ENCODE measurements around the gene ZNF148. TPM values are rescaled to one million over a fixed set of nuclear protein-coding genes. Genes with fewer than 3 reads are reported as not detected.

Gene ZNF148
- total RNA-seq, 4 donors from 2014 or later: 10.7 to 25.9 (median 16.9) TPM

DNA sequence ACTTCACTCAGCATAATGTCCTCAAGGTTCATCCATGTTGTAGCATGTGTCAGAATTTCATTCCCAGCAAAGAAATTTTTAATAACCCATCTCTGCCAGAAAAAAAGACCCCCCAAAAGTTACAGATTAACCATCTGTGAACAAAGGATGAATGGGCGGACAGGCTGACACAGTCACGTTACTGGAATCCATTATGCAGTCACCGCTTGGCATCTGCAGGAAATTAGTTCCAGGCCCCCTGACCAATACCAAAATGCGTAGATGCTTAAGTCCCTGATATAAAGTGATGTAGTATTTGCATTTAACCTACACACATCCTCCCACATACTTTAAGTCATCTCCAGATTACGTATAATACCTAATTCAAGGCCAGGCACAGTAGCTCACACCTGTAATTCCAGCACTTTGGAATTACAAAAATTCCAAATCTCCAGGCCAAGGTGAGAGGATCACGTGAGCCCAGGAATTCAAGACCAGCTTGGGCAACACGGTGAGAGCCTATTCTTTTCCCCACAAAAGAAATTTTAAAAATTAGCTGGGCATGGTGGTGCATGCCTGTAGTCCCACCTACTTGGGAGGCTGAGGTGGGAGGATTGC is 161.1 kb downstream of the ZNF148 start:
- Histone ChIP-seq H3K27ac (no peak overlapping the region), H3K4me1 (peaks cover 9 to 24% (median 9%) of the 10 kb centered on the region in 3 donors), H3K27me3 (peaks cover 0 to 41% (median 0%) of the 10 kb centered on the region in 4 donors), H3K36me3 (no peaks in the 10 kb centered on the region), H3K4me3 (no peak overlapping the region), H3K9me3 (no peaks in the 10 kb centered on the region)
- intact Hi-C loops (cut with DNase I): no loop called here
- TF ChIP-seq, protein P1, sequence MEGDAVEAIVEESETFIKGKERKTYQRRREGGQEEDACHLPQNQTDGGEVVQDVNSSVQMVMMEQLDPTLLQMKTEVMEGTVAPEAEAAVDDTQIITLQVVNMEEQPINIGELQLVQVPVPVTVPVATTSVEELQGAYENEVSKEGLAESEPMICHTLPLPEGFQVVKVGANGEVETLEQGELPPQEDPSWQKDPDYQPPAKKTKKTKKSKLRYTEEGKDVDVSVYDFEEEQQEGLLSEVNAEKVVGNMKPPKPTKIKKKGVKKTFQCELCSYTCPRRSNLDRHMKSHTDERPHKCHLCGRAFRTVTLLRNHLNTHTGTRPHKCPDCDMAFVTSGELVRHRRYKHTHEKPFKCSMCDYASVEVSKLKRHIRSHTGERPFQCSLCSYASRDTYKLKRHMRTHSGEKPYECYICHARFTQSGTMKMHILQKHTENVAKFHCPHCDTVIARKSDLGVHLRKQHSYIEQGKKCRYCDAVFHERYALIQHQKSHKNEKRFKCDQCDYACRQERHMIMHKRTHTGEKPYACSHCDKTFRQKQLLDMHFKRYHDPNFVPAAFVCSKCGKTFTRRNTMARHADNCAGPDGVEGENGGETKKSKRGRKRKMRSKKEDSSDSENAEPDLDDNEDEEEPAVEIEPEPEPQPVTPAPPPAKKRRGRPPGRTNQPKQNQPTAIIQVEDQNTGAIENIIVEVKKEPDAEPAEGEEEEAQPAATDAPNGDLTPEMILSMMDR (IDR thresholded peaks at IDR 0.05): no peak
- TF ChIP-seq POLR2A (IDR thresholded peaks at IDR 0.05): no peak
- WGBS, 2 donors: 72 to 76% methylated on average over 7 of the region's 7 CpGs
- no peak for DNase-seq

DNA sequence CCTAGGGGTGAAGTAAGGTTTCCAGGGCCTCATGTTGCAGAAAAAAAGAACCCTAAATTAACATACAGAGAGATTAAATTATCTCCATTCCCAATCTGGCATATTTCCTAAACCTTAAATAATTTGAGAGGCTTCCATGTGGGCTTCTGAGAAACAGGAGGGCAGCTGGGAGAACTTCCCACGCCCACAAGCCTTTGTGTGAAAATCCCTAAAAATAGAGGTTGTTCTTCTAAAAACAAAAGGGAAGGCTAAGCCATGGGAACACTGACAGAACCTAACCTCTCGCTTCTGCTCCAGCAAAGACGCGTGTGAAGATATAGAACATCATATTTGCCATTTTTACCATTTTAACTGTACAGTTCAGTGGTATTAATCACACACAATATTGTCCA is 161.8 kb downstream of the ZNF148 start:
- H3K27me3 ChIP-seq: peaks cover 0 to 41% (median 0%) of the 10 kb centered on the region in 4 donors
- intact Hi-C loops (cut with DNase I): no loop called here
- no peaks in the 10 kb centered on the region for H3K36me3 ChIP-seq
- TF ChIP-seq POLR2A (IDR thresholded peaks at IDR 0.05): no peak
- TF ChIP-seq, protein P1 (IDR thresholded peaks at IDR 0.05): no peak
- H3K27ac ChIP-seq: no peak overlapping the region
- H3K4me1 ChIP-seq: peaks cover 9 to 22% (median 9%) of the 10 kb centered on the region in 3 donors
- H3K9me3 ChIP-seq: no peaks in the 10 kb centered on the region
- H3K4me3 ChIP-seq: no peak overlapping the region
- no peak for DNase-seq
- WGBS, 2 donors: 76 to 88% methylated on average over 4 of the region's 4 CpGs

DNA sequence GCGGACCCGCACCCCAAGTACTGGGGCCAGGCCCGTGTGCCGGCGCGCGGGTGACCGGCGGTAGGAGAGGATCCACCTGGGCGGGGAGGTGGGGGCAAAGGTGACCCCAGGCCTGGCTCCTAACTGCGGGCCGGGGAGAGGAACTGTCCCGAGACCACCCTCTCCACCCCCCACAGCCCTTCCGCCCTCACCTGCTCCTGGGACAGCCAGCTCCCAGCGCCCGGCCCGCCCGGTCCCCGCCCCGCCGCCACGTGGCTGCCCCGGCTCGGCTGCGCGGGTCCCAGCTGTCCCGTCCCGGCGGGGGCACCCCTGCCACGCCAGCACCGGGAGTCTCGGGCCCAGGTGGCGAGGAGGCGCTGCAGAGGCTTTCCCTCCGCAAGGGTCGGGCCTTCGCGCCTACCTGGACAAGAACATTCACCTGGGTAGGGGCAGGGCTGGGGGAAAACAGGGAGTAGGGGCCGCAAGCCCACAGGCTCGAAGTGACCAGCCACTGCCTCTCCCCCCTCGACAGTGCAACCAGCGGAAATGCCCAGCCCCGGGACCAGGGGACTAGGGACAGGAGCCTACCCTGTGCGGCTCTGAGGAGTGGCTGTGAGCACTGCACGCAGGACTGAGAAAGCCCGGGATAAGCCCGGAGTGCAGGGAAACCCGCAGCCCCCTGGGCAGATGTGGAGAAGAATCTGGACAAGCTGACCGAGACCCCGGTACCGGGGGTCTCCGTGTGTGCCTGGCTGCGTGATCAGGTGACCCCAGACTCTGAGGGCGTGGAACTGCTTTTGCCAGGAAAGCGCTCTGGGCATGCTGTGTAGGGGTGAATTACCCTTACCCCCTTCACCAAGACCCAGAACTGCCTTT is 162.4 kb downstream of the ZNF148 start, which contains the start of gene SLC12A8:
Gene SLC12A8 (minus strand): TSS at position 240 of the 855 bp plus-strand sequence. CDS start 1,399 bp downstream, outside the sequence.
- no peak for DNase-seq
- no peak for TF ChIP-seq POLR2A (IDR thresholded peaks at IDR 0.05)
- TF ChIP-seq, protein P1 (IDR thresholded peaks at IDR 0.05): peak in 1 of 6 experiments; percentile 4
- peak within 1 kb of the TSS in 3 of 4 donors; percentile 42 to 67 (median 50) for H3K27ac ChIP-seq
- H3K4me3 ChIP-seq: peak within 1 kb of the TSS; percentile 53 to 70 (median 59)
- intact Hi-C loops (cut with DNase I): no loop called here
- H3K27me3 ChIP-seq: peaks cover 0 to 41% (median 0%) of the 10 kb centered on the region in 4 donors
- H3K9me3 ChIP-seq: no peaks in the 10 kb centered on the region
- 21% methylated on average over 12 of the region's 55 CpGs; no CpG with 5 or more reads in 1 of the 2 donors for WGBS, 2 donors
- H3K4me1 ChIP-seq: peaks cover 9 to 29% (median 9%) of the 10 kb centered on the region in 3 donors
- H3K36me3 ChIP-seq: no peaks in the 10 kb centered on the region

DNA sequence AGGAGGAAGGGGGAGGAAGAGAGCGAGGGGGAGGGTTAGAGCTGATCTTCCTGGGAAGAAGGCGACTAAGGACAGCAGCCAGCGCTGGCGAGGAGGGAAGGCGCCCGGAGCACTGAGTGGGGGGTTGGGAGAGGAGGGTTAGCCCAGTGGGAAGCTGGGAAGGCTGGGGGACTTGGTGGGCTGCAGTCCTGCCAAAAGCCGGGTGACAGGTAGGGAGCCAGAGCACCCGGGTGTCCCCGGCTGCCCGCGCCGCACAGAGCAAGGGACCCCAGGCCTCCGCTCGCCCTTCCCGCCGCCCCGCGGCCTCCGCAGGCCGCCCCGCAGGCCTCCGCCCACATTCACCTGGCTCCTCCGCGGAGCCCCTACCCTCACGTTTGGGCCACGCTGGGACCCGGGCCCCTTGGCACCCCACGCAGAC is 163.0 kb downstream of the ZNF148 start:
- WGBS, 2 donors: 2 to 20% methylated on average over 2 to 17 of the region's 28 CpGs
- no peak for DNase-seq
- TF ChIP-seq, protein P1 (IDR thresholded peaks at IDR 0.05): no peak
- no peak for TF ChIP-seq POLR2A (IDR thresholded peaks at IDR 0.05)
- peaks cover 0 to 41% (median 0%) of the 10 kb centered on the region in 4 donors for H3K27me3 ChIP-seq
- H3K4me3 ChIP-seq: peak overlapping the region; percentile 53 to 70 (median 59)
- no peaks in the 10 kb centered on the region for H3K9me3 ChIP-seq
- H3K27ac ChIP-seq: peak overlapping the region in 3 of 4 donors; percentile 42 to 67 (median 50)
- H3K36me3 ChIP-seq: no peaks in the 10 kb centered on the region
- intact Hi-C loops (cut with DNase I): no loop called here
- peaks cover 9 to 35% (median 9%) of the 10 kb centered on the region in 3 donors for H3K4me1 ChIP-seq
